Panc1 (cell line): Measurements from ENCODE around the gene SCARF1. TPM values are rescaled to one million over a fixed set of nuclear protein-coding genes. Genes with fewer than 3 reads are reported as not detected.

ENCODE experiments used
- ATAC-seq: fragments of 200-7000 bp; cut with Tn5 transposase; 2 replicates; pipeline ENCODE4 v1.9.1; 2020; ENCODE audit warnings: mild to moderate bottlenecking, moderate library complexity
- BruUV-seq: library from RNA; stranded (reverse); fragments of 400-500 nt; replicated peaks from 2 replicates; lab custom pipeline; 2021; lab: Mats Ljungman, UMichigan
- CTCF ChIA-PET: fragments of 300-600 bp; sonication (Branson Sonifier 250); formaldehyde crosslinking; loops from one replicate; lab custom pipeline; 2022; ENCODE audit warnings: antibody characterized with exemption; lab: Charles Lee
- POLR2A ChIA-PET: fragments of 300-600 bp; sonication (Branson Sonifier 250); formaldehyde crosslinking; loops from one replicate; lab custom pipeline; 2022; ENCODE audit warnings: antibody characterized with exemption; lab: Charles Lee
- DNase-seq: peaks from one replicate; pipeline ENCODE4 v3.0.0-alpha.2; 2010; ENCODE audit warnings: low read depth, low spot score
- H3K27ac ChIP-seq: 2 replicates; pipeline ENCODE4 v1.5.1; 2011; ENCODE audit warnings: mild to moderate bottlenecking, low read length, inconsistent platforms
- H3K27me3 ChIP-seq: fragments of 200-500 bp; sonication (Bioruptor generic); 2 replicates; pipeline ENCODE4 v1.6.0; 2014; ENCODE audit warnings: low read length, inconsistent platforms; ENCODE audit not compliant: control insufficient read depth, insufficient read depth
- H3K36me3 ChIP-seq: fragments of 200-500 bp; sonication (Bioruptor generic); 2 replicates; pipeline ENCODE4 v1.5.1; 2014; ENCODE audit warnings: inconsistent platforms, mild to moderate bottlenecking, low read length, moderate library complexity; ENCODE audit not compliant: control insufficient read depth, insufficient read depth
- H3K4me1 ChIP-seq: 2 replicates; pipeline ENCODE4 v1.5.1; 2011; ENCODE audit warnings: inconsistent platforms, mild to moderate bottlenecking, low read length, moderate library complexity; ENCODE audit not compliant: control insufficient read depth, insufficient read depth
- H3K4me3 ChIP-seq, 2 experiments: 2 replicates each; pipeline ENCODE4 v1.5.1; 2011 to 2012; ENCODE audit warnings: low read depth in 2 of 2, low read length in 2 of 2, mild to moderate bottlenecking in 2 of 2, inconsistent platforms in 1 of 2, moderate library complexity in 1 of 2
- H3K9me3 ChIP-seq: fragments of 200-500 bp; sonication (Bioruptor generic); 2 replicates; pipeline ENCODE4 v1.5.1; 2014; ENCODE audit warnings: low read depth, mild to moderate bottlenecking, inconsistent platforms, low read length, moderate library complexity; ENCODE audit not compliant: control insufficient read depth, insufficient read depth
- CTCF ChIP-seq: fragments of 450-650 bp; IDR thresholded peaks from 2 replicates; pipeline ENCODE4 v1.5.1; 2017; ENCODE audit warnings: mild to moderate bottlenecking
- POLR2AphosphoS5 ChIP-seq: IDR thresholded peaks from 2 replicates; pipeline ENCODE4 v1.6.1; 2012; ENCODE audit warnings: mild to moderate bottlenecking, low read depth, low read length, moderate library complexity
- REST ChIP-seq, 2 experiments: IDR thresholded peaks; 2 replicates each; pipeline ENCODE4 v1.6.1; 2011 to 2012; ENCODE audit warnings: low read depth in 2 of 2, control low read depth in 1 of 2, low read length in 1 of 2, mild to moderate bottlenecking in 1 of 2, moderate library complexity in 1 of 2; ENCODE audit not compliant: insufficient read depth in 1 of 2
- SIN3A ChIP-seq: IDR thresholded peaks from 2 replicates; pipeline ENCODE4 v1.6.1; 2012; ENCODE audit warnings: low read depth, mild to moderate bottlenecking, low read length, moderate library complexity, borderline replicate concordance; ENCODE audit not compliant: insufficient read depth
- TCF7L2 ChIP-seq: IDR thresholded peaks from 2 replicates; pipeline ENCODE4 v1.6.1; 2011; ENCODE audit warnings: mild to moderate bottlenecking, low read depth, low read length, inconsistent platforms
- in situ Hi-C: cut with HindIII; loops from 2 replicates; pipeline ENCODE4 v1.10.0; 2016; ENCODE audit warnings: low sequenced_read_pairs, low pct_unique_long_range_greater_than_20kb
- intact Hi-C: fragments of 100-400 bp; cut with micrococcal nuclease; formaldehyde crosslinking; loops from one replicate; pipeline ENCODE4 v1.10.0; 2022; ENCODE audit not compliant: unreplicated experiment
- total RNA-seq: library from RNA; stranded (reverse); gene quantifications from one replicate; pipeline ENCODE4 v1.2.1, GENCODE V29; 2021; ENCODE audit not compliant: unreplicated experiment

Gene SCARF1
- total RNA-seq, 1 experiment from 2014 or later = 6.6 TPM

GRCh38 chr17:1597861-1598342 is 47.6 kb downstream of the SCARF1 start:
- in situ Hi-C loops = no loop called here
- peaks cover 4% of the 10 kb centered on the region for H3K4me1 ChIP-seq
- POLR2A ChIA-PET = no interaction called here

GRCh38 chr17:1593630-1593931 is 52.0 kb downstream of the SCARF1 start:
- DNase-seq (no peak), ATAC-seq (no peak)
- ChIA-PET POLR2A (no interaction called here), CTCF (no interaction called here)
- Histone ChIP-seq H3K36me3 (no peaks in the 10 kb centered on the region), H3K4me3 (no peak overlapping the region), H3K4me1 (peaks cover 16% of the 10 kb centered on the region), H3K27me3 (no peaks in the 10 kb centered on the region), H3K9me3 (no peaks in the 10 kb centered on the region), H3K27ac (no peak overlapping the region)
- no peak for TF ChIP-seq POLR2AphosphoS5
- intact Hi-C loops = no loop called here
- no TSS peak for BruUV-seq
- in situ Hi-C loops = no loop called here

More at GRCh38 chr17:1597861-1598342, 47.6 kb downstream of the SCARF1 start:
- BruUV-seq = no TSS peak
- H3K4me3 ChIP-seq = no peak overlapping the region
- ATAC-seq (no peak), DNase-seq (no peak)
- intact Hi-C loops = no loop called here
- H3K27ac ChIP-seq = no peak overlapping the region
- no peaks in the 10 kb centered on the region for H3K36me3 ChIP-seq
- CTCF ChIA-PET = interaction anchor here (0.6 kb wide), 1 partner anchor 18 kb away, joined by 3 read pairs; no protein-coding TSS in a partner anchor
- no peaks in the 10 kb centered on the region for H3K27me3 ChIP-seq
- TF ChIP-seq REST (IDR thresholded peaks at IDR 0.05; ENCODE audit: insufficient read depth in 1 of 2, low read depth in 2 of 2, low read length in 1 of 2) (no peak), POLR2AphosphoS5 (no peak), TCF7L2 (no peak), SIN3A (no peak), CTCF (no peak)
- H3K9me3 ChIP-seq = no peaks in the 10 kb centered on the region

- Histone ChIP-seq H3K4me3 (no peak overlapping the region), H3K9me3 (no peaks in the 10 kb centered on the region), H3K36me3 (no peaks in the 10 kb centered on the region), H3K27me3 (no peaks in the 10 kb centered on the region), H3K4me1 (peaks cover 16% of the 10 kb centered on the region), H3K27ac (no peak overlapping the region)
- in situ Hi-C loops = no loop called here
- TF ChIP-seq POLR2AphosphoS5 (no peak), TCF7L2 (no peak), REST (IDR thresholded peaks at IDR 0.05; ENCODE audit: insufficient read depth in 1 of 2, low read depth in 2 of 2, low read length in 1 of 2) (no peak)
- BruUV-seq = no TSS peak
- intact Hi-C loops = no loop called here
- ChIA-PET POLR2A (no interaction called here), CTCF (no interaction called here)
- DNase-seq = no peak
- ATAC-seq = no peak
These were observed 52.5 kb downstream of the SCARF1 start for GRCh38 chr17:1592751-1593629.
